Lower leg skin (tissue), 3 donors: ENCODE measurements around the gene STAC2.

Experiments used
- POLR2A ChIP-seq, 2 donors: fragments of 450-650 bp; IDR thresholded peaks; one replicate each; pipeline ENCODE4 v1.6.1; 2016 to 2017; ENCODE audit warnings: antibody characterized with exemption in 2 of 2, mild to moderate bottlenecking in 1 of 2, moderate library complexity in 1 of 2
- TF ChIP-seq, protein P1 (sequence below), 3 donors: fragments of 450-650 bp; IDR thresholded peaks; one replicate each; pipeline ENCODE4 v1.5.1; 2016; ENCODE audit warnings: antibody characterized with exemption in 3 of 3, mild to moderate bottlenecking in 3 of 3, moderate library complexity in 2 of 3

DNA sequence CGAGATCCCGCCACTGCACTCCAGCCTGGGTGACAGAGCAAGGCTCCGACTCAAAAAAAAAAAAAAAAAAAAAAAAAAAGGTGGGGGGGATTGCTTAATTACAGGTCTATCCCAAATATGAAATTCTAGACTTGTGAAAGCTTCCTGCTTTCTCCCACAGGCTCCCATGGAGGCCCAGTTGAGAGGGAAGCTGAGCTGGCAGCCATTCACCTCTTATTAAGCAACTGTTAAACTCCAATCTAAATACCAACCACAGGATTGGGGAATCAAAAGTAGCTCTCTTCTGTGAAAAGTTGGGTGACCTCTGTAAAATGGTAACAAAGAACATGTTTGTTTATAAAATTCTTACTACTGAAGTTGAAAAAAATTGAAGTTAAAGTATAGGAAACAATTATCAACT is 45.8 kb upstream of the STAC2 start:
- TF ChIP-seq, protein P1, sequence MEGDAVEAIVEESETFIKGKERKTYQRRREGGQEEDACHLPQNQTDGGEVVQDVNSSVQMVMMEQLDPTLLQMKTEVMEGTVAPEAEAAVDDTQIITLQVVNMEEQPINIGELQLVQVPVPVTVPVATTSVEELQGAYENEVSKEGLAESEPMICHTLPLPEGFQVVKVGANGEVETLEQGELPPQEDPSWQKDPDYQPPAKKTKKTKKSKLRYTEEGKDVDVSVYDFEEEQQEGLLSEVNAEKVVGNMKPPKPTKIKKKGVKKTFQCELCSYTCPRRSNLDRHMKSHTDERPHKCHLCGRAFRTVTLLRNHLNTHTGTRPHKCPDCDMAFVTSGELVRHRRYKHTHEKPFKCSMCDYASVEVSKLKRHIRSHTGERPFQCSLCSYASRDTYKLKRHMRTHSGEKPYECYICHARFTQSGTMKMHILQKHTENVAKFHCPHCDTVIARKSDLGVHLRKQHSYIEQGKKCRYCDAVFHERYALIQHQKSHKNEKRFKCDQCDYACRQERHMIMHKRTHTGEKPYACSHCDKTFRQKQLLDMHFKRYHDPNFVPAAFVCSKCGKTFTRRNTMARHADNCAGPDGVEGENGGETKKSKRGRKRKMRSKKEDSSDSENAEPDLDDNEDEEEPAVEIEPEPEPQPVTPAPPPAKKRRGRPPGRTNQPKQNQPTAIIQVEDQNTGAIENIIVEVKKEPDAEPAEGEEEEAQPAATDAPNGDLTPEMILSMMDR (IDR thresholded peaks at IDR 0.05) = no peak
- TF ChIP-seq POLR2A (IDR thresholded peaks at IDR 0.05) = no peak
